Astrocyte of the cerebellum (primary cell): ENCODE data around the gene ECHDC3.

Experiments used
- DNase-seq: peaks from one replicate; pipeline ENCODE4 v3.0.0-alpha.2; 2011; ENCODE audit warnings: low read depth
- H3K4me3 ChIP-seq: 2 replicates; pipeline ENCODE4 v1.5.1; 2011; ENCODE audit warnings: mild to moderate bottlenecking, low read depth, low read length, moderate library complexity
- in situ Hi-C: cut with HindIII; loops from 2 replicates; pipeline ENCODE4 v1.10.0; 2017; ENCODE audit warnings: low sequenced_read_pairs
- TF ChIP-seq, protein P1 (sequence below): IDR thresholded peaks from 2 replicates; pipeline ENCODE4 v1.5.1; 2012; ENCODE audit warnings: low read length, low read depth, moderate library complexity, mild to moderate bottlenecking; ENCODE audit errors: missing control alignments

ECHDC3 gene

DNA sequence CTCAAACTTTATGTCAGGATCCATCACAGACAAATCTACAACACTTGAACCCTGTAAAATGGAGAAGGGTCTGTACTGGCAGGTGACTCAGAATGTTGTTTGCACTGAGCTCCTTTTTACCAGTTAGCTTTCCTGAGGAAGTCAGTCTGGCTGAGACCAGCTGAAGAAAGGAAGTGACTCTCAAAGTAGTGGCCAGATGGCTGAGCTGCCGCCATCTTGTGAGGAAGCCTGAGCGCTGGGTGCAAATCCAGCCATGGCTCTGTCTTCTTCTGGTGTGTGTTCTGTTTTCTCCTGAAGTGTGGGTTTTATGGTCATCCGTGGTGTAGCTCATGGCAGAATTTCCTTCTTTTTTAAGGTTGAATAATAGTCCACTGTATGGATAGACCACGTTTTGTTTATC is 25.5 kb upstream of the ECHDC3 start:
- in situ Hi-C loops = no loop called here
- no peak overlapping the region for H3K4me3 ChIP-seq
- TF ChIP-seq, protein P1, sequence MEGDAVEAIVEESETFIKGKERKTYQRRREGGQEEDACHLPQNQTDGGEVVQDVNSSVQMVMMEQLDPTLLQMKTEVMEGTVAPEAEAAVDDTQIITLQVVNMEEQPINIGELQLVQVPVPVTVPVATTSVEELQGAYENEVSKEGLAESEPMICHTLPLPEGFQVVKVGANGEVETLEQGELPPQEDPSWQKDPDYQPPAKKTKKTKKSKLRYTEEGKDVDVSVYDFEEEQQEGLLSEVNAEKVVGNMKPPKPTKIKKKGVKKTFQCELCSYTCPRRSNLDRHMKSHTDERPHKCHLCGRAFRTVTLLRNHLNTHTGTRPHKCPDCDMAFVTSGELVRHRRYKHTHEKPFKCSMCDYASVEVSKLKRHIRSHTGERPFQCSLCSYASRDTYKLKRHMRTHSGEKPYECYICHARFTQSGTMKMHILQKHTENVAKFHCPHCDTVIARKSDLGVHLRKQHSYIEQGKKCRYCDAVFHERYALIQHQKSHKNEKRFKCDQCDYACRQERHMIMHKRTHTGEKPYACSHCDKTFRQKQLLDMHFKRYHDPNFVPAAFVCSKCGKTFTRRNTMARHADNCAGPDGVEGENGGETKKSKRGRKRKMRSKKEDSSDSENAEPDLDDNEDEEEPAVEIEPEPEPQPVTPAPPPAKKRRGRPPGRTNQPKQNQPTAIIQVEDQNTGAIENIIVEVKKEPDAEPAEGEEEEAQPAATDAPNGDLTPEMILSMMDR = no peak
- no peak for DNase-seq

DNA sequence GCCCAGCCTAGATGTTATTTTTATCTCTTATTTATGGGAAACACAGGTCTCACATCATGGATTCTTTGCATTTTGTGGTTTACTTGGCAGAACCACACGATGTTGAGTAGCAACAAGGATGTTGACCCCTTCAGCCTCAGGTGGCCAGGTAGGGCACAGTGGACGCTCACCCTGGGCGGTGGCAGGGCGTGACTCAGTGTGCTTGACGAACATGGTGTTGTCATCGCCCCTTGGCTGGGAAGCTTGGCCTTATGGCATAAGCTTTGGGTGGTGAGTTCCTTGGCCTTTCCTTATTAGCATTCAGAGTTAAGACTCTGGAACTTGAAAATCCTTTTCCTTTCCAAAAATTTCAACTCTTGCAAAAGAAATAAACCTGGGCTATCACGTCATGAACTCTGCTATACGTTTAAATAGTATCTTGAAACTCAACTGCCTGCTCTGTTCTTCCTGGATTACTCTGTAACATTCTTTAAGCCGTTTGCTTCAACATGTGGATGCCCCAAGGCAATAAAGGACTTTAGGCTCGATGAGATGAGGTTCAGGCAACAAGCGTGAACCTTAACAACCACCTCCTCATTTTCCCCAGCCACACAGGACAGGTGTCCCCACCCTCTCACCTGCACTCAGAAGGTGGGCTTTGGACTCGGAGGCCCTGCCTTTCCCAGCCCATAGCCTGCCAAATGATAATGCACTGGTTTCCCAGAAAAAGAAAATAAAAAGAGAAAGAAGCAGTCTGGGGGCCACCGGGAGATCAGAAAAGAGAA is 22.5 kb upstream of the ECHDC3 start:
- TF ChIP-seq, protein P1 = no peak
- H3K4me3 ChIP-seq = no peak overlapping the region
- DNase-seq = no peak
- in situ Hi-C loops = no loop called here

DNA sequence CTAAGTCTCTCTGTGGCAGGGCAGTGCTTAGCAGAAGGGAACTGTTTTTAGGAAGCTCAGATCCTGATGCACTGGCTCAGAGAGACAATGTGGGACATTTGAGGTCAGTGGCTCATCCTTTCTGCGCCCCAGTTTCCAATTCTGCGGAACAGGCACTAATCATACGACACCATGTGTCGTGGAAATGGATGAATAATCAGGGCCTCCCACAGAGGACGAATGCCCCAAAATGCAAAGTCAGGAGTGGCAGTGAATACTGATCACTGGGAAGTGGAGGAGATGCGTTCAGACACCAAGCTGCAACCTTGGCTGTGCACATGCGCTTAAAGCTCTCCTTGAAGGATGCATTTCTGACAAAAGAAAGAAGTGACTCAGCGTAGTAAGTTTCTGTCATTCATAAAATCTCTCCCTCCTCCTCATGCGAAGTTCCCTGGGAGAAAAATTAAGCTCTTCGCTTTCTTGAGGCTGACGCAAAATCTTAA is 21.9 kb upstream of the ECHDC3 start:
- no peak for DNase-seq
- no peak overlapping the region for H3K4me3 ChIP-seq
- TF ChIP-seq, protein P1 = no peak
- in situ Hi-C loops = no loop called here

DNA sequence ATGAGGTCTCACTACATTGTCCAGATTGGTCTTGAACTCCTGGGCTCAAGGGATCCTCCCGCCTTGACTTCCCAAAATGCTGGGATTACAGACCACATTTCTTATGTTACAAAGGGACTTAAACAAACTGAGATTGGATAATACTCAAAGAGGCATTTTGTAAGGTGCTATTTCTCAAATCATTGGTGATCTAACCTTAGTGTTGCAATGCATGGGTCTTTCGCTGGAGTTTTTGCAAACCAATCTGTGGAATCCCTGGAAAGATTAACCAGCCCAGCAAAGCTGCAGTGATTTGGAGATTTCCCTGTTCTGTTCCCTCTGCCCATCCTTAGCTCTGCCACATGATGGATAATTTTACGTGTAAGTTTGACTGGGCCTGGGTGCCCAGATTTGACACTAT is 20.4 kb upstream of the ECHDC3 start:
- no peak for DNase-seq
- in situ Hi-C loops = no loop called here
- TF ChIP-seq, protein P1 = no peak
- H3K4me3 ChIP-seq = no peak overlapping the region

DNA sequence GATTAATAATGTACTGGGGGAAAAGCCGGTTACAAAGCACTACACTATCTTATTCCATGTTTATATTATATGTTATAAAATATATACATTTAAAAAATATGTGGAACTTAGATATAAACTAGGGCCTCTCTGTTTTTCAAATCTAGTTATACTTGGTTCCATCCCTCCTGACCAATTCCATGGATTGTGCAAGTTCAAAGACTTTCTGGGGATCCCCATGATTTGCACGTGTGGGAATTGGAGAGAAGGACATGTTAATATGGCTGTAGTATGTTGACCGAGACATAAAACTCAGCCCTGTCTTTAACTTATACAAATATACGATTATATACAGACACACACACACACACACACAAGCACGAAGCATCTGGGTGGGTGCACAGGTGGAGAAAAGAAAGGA is 18.8 kb upstream of the ECHDC3 start:
- no peak for DNase-seq
- H3K4me3 ChIP-seq = no peak overlapping the region
- in situ Hi-C loops = no loop called here
- TF ChIP-seq, protein P1 = no peak

DNA sequence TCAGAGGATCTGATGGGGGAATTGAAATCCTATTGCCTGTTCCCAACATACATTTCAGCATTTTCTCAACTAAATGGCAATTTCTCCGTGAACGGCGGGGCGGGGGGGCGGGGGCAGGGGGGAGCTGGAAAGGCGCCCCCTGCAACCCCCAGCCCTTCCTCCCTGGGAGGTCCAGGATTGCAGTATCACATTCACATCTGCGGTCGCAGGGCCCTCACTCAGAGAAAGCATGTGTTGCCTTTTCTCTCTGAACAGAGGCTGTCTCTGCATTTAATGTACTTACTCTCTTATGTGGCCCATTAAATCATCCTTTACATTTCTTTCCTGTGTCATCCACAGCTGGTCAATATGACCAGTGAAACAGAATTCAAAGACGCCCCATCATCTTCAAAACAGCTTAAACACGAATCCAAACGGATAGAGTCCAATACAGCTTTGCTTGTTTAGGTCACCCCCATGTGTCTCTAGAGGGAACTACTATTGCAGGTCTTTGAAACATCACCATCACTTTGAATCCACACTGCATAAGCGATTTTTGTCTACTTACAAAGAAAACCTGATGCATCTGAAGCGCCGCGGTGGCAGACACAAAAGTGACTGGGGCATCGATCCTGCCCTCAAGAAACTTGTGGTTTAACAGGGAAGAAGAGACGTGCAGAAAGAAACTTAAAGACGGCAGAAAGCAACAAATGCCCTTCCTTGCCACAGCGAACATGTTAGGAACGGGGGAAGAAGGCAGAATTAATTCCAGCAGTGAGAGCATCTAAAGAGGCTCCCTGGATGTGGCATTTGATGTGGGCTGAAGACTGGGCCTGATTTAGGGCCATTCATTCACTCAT is 17.0 kb upstream of the ECHDC3 start:
- TF ChIP-seq, protein P1 = peak; percentile 85
- peak; percentile 58 for DNase-seq
- in situ Hi-C loops = no loop called here
- no peak overlapping the region for H3K4me3 ChIP-seq
